HFFc6 (cell line): ENCODE measurements around the gene SLC39A9. TPM values are rescaled to one million over a fixed set of nuclear protein-coding genes. Genes with fewer than 3 reads are reported as not detected.
"Not testable (repeated sequence)": the region's sequence is repeated elsewhere in the genome, so short reads cannot be mapped to it uniquely, and the experiment has no call there.

Experiments used
- DNase-seq: peaks from one replicate; pipeline ENCODE4 v3.0.0-alpha.2; 2018
- H3K27ac Mint-ChIP-seq: 2 replicates; pipeline ENCODE4 v1.8.0; 2020; ENCODE audit warnings: mild to moderate bottlenecking, mixed read lengths
- H3K27me3 Mint-ChIP-seq: 2 replicates; pipeline ENCODE4 v1.8.0; 2021; ENCODE audit warnings: mild to moderate bottlenecking, moderate library complexity, mixed read lengths; ENCODE audit not compliant: insufficient read depth
- H3K36me3 Mint-ChIP-seq: 2 replicates; pipeline ENCODE4 v1.8.0; 2021; ENCODE audit warnings: low read depth, mixed read lengths
- H3K4me1 Mint-ChIP-seq: 2 replicates; pipeline ENCODE4 v1.8.0; 2020; ENCODE audit warnings: low read depth, mixed read lengths
- H3K4me3 Mint-ChIP-seq: 2 replicates; pipeline ENCODE4 v1.8.0; 2020; ENCODE audit warnings: mild to moderate bottlenecking, moderate library complexity, mixed read lengths
- H3K9me3 Mint-ChIP-seq: 2 replicates; pipeline ENCODE4 v1.8.0; 2020; ENCODE audit warnings: mild to moderate bottlenecking, mixed read lengths
- total RNA-seq, 6 experiments: library from RNA; stranded (reverse); fragmentation: NEBNext Ultra II Directional; extraction: Animal tissue kit (Norgen Biotek cat#: 25700); gene quantifications; 2 replicates in 1 of 6; 3 replicates in 5 of 6; pipeline ENCODE4 v1.2.3, GENCODE V29; 2021
- TF ChIP-seq, protein P1 (sequence below): fragments of 200-600 bp; sonication (generic); IDR thresholded peaks from 2 replicates; pipeline ENCODE4 v1.5.0; 2021; ENCODE audit warnings: antibody characterized with exemption, mild to moderate bottlenecking

The SLC39A9 gene
- total RNA-seq, 6 experiments from 2014 or later = 58.8 to 88.5 (median 73.3) TPM

DNA sequence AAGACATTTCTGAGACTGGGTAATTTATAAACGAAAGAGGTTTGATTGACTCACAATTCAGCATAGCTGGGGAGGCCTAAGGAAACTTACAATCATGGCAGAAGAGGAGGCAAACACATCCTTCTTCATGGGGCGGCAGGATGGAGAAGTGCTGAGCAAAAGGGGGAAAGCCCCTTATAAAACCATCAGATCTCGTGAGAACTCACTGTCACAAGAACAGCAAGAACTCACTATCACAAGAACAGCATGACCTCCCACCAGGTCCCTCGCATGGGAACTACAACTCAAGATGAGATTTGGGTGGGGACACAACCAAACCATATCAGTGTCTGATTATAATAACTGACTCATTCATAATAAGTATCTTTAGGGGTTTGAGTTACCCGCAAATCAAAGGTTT is 6.4 kb downstream of the SLC39A9 start:
- TF ChIP-seq, protein P1, sequence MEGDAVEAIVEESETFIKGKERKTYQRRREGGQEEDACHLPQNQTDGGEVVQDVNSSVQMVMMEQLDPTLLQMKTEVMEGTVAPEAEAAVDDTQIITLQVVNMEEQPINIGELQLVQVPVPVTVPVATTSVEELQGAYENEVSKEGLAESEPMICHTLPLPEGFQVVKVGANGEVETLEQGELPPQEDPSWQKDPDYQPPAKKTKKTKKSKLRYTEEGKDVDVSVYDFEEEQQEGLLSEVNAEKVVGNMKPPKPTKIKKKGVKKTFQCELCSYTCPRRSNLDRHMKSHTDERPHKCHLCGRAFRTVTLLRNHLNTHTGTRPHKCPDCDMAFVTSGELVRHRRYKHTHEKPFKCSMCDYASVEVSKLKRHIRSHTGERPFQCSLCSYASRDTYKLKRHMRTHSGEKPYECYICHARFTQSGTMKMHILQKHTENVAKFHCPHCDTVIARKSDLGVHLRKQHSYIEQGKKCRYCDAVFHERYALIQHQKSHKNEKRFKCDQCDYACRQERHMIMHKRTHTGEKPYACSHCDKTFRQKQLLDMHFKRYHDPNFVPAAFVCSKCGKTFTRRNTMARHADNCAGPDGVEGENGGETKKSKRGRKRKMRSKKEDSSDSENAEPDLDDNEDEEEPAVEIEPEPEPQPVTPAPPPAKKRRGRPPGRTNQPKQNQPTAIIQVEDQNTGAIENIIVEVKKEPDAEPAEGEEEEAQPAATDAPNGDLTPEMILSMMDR = no peak
- no peaks in the 10 kb centered on the region; the same call in 1 of the 2 replicates for H3K27me3 Mint-ChIP-seq
- H3K27ac Mint-ChIP-seq = no peak overlapping the region
- no peak overlapping the region for H3K4me3 Mint-ChIP-seq
- H3K9me3 Mint-ChIP-seq = no peaks in the 10 kb centered on the region
- H3K36me3 Mint-ChIP-seq = peaks cover 16% of the 10 kb centered on the region
- H3K4me1 Mint-ChIP-seq = peaks cover 22% of the 10 kb centered on the region
- no peak for DNase-seq

DNA sequence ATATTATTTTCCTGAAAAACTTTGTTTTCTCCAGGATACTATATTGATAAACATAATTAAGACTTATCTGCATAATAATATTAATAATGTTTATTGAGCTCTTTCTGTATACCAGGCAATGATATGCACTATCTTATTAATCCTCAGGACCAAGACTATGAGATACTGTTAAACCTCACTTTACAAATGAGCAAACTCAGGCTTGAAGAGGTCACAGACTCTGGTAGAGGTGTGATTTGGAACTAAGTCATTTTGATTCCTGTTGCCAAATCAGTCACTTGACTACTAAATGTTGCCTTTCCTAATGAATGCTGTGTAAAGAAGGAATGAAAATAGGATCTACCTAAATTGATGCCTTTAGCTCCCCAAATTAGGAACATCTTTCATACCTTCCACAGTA is 7.3 kb downstream of the SLC39A9 start:
- no peak for DNase-seq
- peaks cover 7% of the 10 kb centered on the region for H3K36me3 Mint-ChIP-seq
- H3K4me1 Mint-ChIP-seq = peaks cover 13% of the 10 kb centered on the region
- no peak overlapping the region for H3K27ac Mint-ChIP-seq
- no peaks in the 10 kb centered on the region for H3K9me3 Mint-ChIP-seq
- TF ChIP-seq, protein P1 = no peak
- H3K27me3 Mint-ChIP-seq = no peaks in the 10 kb centered on the region
- H3K4me3 Mint-ChIP-seq = no peak overlapping the region

DNA sequence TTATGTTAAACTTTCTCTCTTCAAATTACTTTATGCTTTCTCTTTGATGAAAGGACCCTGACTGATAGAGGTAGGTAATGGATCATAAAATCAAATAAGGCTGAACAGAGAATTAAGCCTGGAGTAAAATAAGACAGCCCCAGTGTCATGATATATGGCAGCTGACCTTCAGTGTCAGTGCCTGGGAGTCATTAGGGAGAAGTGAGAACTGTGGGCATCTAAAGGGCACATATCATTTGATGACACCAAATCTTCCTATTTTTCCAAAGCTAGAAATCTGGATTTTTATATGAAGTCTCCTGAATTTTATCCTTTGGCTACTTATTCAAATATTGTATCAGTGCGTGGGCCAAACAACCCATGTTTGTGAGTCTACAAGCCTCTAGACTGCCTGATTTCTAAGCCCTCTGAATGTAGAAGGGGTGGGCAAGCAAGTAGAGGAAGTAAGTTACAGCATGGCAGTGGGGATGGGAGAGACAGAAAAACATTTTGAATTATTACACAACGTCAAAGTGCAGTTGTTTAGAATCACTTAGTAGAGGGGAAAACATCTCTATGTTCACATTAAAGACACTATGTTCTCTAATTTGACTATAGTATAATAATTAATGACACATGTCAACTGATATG is 10.0 kb downstream of the SLC39A9 start:
- no peaks in the 10 kb centered on the region for H3K9me3 Mint-ChIP-seq
- 0 out of 2 replicates have a peak, but pooled peaks cover 4% of the 10 kb centered on the region for H3K4me1 Mint-ChIP-seq
- no peak overlapping the region for H3K27ac Mint-ChIP-seq
- H3K36me3 Mint-ChIP-seq = peaks cover 6% of the 10 kb centered on the region
- H3K4me3 Mint-ChIP-seq = no peak overlapping the region
- H3K27me3 Mint-ChIP-seq = no peaks in the 10 kb centered on the region
- TF ChIP-seq, protein P1 = no peak
- DNase-seq = no peak

DNA sequence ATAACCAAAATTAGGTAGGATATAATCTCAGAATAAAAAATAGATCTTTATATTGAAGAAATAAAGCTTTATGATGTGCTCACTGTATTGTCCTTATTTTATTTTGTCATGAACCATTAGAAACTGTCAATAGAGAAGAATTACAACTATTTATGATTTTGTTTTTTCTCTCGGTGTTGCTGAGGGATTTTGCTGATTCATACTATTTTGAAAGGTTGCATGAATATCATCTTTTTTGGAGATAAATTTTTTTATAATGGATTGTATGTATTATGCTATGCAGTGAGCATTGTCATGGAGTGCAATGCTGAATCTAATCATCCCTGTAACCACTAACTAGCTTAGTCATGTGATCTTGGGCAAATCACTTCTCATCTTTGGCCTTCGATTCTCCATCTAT is 15.0 kb downstream of the SLC39A9 start:
- Mint-ChIP-seq H3K27me3 (no peaks in the 10 kb centered on the region), H3K27ac (no peak overlapping the region), H3K36me3 (peaks cover 14% of the 10 kb centered on the region; the same call in 1 of the 2 replicates), H3K9me3 (peaks cover 22% of the 10 kb centered on the region), H3K4me1 (0 out of 2 replicates have a peak, but pooled peaks cover 4% of the 10 kb centered on the region), H3K4me3 (no peak overlapping the region)
- TF ChIP-seq, protein P1 = no peak
- DNase-seq = no peak

DNA sequence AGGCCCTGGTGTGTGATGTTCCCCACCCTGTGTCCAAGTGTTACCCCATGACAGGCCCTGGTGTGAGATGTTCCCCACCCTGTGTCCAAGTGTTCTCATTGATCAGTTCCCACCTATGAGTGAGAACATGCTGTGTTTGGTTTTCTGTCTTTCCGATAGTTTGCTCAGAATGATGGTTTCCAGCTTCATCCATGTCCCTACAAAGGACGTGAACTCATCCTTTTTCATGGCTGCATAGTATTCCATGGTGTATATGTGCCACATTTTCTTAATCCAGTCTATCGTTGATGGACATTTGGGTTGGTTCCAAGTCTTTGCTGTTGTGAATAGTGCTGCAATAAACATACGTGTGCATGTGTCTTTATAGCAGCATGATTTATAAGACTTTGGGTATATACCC is 17.6 kb downstream of the SLC39A9 start:
- peaks cover 14% of the 10 kb centered on the region for H3K36me3 Mint-ChIP-seq
- DNase-seq, H3K27ac Mint-ChIP-seq, H3K4me1 Mint-ChIP-seq, H3K4me3 Mint-ChIP-seq, H3K27me3 Mint-ChIP-seq: not testable (repeated sequence)
- H3K9me3 Mint-ChIP-seq = peaks cover 22% of the 10 kb centered on the region

DNA sequence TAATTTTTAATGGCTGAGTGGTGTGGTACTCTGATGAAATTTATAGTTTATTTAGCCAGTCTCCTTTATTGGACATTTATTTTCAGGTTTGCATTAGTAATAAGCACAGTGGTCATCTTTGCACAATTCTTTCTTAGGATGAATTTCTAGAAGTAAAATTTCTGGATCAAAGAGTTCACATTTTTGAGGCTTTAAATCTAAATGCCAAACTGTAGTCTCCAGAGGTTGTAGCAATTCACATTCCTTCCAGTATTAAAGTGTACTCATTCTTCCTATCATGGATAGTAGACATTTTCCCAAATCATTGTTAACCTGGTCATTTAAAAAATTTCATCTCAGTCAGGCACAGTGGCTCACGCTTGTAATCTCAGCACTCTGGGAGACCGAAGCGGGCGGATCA is 24.8 kb downstream of the SLC39A9 start:
- TF ChIP-seq, protein P1 = peak; percentile 30
- Mint-ChIP-seq H3K27ac (no peak overlapping the region), H3K9me3 (no peaks in the 10 kb centered on the region), H3K36me3 (peaks cover 21% of the 10 kb centered on the region), H3K4me1 (peaks cover 18% of the 10 kb centered on the region), H3K4me3 (no peak overlapping the region), H3K27me3 (no peaks in the 10 kb centered on the region)
- peak; percentile 22 for DNase-seq
